Measurements from ENCODE around the gene LMO7. TPM values are rescaled to one million over a fixed set of nuclear protein-coding genes. Genes with fewer than 3 reads are reported as not detected.

The LMO7 gene
- total RNA-seq, 4 donors from 2014 or later, result 7.3 to 11.9 (median 8.9) TPM

DNA sequence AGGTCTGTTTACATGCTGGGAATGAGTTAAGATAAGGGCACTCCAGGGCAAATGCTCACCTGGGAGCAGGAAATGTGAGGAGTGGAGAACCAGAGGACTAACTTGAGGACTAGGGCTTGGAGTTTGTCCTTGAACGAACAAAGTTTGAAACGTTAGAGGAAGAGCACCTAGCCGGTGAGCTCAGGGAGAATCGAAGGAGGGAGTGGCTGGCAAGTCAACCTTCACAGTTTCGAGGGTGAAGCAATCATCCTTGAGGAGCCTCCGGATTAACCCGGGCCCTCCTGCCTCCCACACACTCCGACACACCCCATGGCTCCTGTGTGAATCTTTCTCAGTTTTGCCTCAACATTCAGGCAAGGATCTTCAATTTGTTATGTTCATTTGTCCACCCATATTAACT, 58.6 kb downstream of the LMO7 start:
- TF ChIP-seq, protein P1, sequence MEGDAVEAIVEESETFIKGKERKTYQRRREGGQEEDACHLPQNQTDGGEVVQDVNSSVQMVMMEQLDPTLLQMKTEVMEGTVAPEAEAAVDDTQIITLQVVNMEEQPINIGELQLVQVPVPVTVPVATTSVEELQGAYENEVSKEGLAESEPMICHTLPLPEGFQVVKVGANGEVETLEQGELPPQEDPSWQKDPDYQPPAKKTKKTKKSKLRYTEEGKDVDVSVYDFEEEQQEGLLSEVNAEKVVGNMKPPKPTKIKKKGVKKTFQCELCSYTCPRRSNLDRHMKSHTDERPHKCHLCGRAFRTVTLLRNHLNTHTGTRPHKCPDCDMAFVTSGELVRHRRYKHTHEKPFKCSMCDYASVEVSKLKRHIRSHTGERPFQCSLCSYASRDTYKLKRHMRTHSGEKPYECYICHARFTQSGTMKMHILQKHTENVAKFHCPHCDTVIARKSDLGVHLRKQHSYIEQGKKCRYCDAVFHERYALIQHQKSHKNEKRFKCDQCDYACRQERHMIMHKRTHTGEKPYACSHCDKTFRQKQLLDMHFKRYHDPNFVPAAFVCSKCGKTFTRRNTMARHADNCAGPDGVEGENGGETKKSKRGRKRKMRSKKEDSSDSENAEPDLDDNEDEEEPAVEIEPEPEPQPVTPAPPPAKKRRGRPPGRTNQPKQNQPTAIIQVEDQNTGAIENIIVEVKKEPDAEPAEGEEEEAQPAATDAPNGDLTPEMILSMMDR (IDR thresholded peaks at IDR 0.05; ENCODE audit: low read depth), result no peak

DNA sequence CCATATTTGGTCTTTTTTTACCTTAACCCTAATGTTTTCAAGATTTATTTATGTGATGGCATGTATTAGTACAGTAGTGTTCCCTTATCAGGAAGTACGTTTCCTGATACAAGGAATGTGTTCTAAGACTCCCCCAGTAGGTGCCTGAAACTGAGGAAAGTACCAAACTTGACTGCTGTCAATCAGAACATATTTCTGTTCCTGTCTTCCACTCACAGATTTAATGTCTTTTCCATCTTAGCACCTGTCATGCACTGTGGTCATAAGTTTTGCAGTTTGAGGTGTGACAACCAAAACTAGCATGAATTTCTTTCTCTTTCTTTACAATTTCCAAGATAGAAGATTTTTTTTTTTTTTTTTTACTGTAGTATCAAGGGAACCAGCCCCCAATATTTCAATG, 62.9 kb downstream of the LMO7 start:
- TF ChIP-seq, protein P1 (IDR thresholded peaks at IDR 0.05; ENCODE audit: low read depth), result no peak

DNA sequence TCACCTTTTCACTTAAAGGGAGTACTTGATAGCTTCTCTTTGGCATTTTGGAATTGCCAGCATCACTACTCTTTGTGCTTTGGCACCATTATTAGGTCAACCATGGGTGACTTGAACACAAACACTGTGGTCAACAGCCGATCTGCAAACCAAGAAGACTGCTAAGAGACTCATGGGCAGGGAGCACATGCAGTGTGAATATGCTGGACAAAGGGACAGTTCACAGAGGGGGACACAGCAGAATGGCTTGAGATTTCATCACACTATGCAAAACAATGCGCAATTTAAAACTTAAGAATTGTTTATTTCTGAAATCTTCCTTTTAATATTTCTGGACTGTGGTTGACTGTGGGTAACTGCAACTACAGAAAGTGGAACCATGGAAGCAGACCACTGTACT, 64.4 kb downstream of the LMO7 start:
- TF ChIP-seq, protein P1 (IDR thresholded peaks at IDR 0.05; ENCODE audit: low read depth), result no peak

DNA sequence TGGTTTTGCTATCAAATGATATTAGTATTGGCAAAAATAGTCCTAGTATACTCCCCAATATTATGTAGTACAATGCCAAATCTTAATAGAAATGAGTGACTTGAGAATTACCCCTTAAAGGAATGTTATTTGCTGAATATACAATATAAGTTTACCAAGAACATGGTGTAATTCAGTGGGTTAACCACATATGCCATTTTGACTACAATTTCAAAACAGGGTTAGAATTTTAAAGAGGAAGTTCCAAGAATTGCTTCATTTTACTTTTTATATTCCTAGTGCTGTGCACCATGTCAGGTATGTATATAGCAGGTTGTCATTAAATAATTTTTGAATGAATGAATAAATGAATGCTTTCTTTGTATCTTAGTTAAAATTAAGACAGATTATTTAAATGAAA, 66.3 kb downstream of the LMO7 start:
- TF ChIP-seq, protein P1 (IDR thresholded peaks at IDR 0.05; ENCODE audit: low read depth), result no peak

DNA sequence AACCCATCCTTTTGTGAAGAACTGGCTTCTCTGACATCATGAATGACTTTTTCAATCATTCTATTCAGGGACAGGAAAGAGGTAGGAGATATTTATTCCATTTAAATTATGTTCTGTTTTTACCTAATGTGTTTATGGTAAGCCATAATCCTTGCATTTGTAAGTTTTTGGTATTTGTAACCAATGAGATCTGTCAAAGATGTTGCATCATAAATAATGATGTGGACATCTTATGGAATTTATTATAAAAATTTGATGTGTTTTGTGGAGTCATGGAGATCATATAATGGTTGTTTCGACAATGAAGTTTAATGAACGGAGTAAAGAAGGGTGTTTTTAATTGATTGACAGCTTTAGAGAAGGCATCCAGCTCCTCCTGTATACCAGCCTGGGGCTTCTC, 67.6 kb downstream of the LMO7 start:
- TF ChIP-seq, protein P1 (IDR thresholded peaks at IDR 0.05; ENCODE audit: low read depth), result no peak

DNA sequence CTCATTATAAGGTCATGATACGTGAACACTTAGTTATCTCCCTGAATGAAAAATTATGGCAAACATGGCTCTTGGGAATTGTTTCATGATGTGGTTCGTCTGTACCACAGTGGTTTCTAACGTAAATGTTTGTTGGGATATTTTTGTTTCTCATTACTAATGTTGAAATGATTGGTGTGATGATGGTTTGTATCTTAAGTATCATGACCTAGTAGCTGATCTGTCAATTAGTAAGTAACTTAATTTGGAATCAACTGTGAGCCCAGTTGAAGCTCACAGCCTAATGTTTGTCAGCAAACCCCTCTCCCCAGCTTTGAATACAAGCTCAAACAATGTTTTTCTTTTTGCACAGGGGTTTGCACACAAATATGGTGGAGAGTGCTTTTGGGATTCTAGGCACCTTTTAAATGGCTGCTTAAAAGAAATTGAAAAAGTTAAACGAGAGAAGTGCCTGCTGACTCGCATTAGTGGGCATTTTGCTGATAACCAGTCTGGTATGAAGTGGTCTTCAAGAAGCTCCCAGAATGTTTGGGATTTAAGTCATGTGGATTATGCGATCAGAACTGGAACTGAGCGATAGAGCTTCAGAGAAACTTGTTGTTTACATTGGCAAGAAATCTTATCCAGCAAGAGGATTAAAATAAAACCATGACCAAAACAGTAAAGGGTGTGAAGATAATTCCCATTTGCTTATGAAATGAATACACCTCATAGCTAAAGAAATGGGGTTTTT, 68.2 kb downstream of the LMO7 start:
- TF ChIP-seq, protein P1 (IDR thresholded peaks at IDR 0.05; ENCODE audit: low read depth), result no peak

DNA sequence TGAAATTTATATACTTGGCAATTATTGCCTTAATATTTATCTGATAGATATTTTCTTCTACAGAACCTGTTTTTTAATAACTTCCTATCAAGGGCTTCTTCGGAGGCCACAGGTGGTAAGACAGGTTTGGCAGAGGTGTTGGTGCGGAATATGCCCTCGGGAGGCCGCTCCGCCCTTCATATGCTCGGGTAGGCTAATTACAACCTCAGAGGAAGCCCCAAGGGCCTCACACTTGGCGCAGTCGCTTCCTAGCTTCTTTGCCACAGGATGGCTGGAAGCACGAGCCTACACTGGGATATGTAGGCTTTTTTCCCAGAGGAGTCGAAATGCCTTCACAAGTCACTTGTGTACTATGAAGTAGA, 68.8 kb downstream of the LMO7 start:
- TF ChIP-seq, protein P1 (IDR thresholded peaks at IDR 0.05; ENCODE audit: low read depth), result no peak
